Panc1 (cell line): Measurements from ENCODE around the gene PTCD2. TPM values are rescaled to one million over a fixed set of nuclear protein-coding genes. Genes with fewer than 3 reads are reported as not detected.

ENCODE experiments used
- ATAC-seq: fragments of 200-7000 bp; cut with Tn5 transposase; 2 replicates; pipeline ENCODE4 v1.9.1; 2020; ENCODE audit warnings: mild to moderate bottlenecking, moderate library complexity
- BruUV-seq: library from RNA; stranded (reverse); fragments of 400-500 nt; replicated peaks from 2 replicates; lab custom pipeline; 2021; lab: Mats Ljungman, UMichigan
- CTCF ChIA-PET: fragments of 300-600 bp; sonication (Branson Sonifier 250); formaldehyde crosslinking; loops from one replicate; lab custom pipeline; 2022; ENCODE audit warnings: antibody characterized with exemption; lab: Charles Lee
- POLR2A ChIA-PET: fragments of 300-600 bp; sonication (Branson Sonifier 250); formaldehyde crosslinking; loops from one replicate; lab custom pipeline; 2022; ENCODE audit warnings: antibody characterized with exemption; lab: Charles Lee
- DNase-seq: peaks from one replicate; pipeline ENCODE4 v3.0.0-alpha.2; 2010; ENCODE audit warnings: low read depth, low spot score
- H3K27ac ChIP-seq: 2 replicates; pipeline ENCODE4 v1.5.1; 2011; ENCODE audit warnings: mild to moderate bottlenecking, low read length, inconsistent platforms
- H3K27me3 ChIP-seq: fragments of 200-500 bp; sonication (Bioruptor generic); 2 replicates; pipeline ENCODE4 v1.6.0; 2014; ENCODE audit warnings: low read length, inconsistent platforms; ENCODE audit not compliant: control insufficient read depth, insufficient read depth
- H3K36me3 ChIP-seq: fragments of 200-500 bp; sonication (Bioruptor generic); 2 replicates; pipeline ENCODE4 v1.5.1; 2014; ENCODE audit warnings: inconsistent platforms, mild to moderate bottlenecking, low read length, moderate library complexity; ENCODE audit not compliant: control insufficient read depth, insufficient read depth
- H3K4me1 ChIP-seq: 2 replicates; pipeline ENCODE4 v1.5.1; 2011; ENCODE audit warnings: inconsistent platforms, mild to moderate bottlenecking, low read length, moderate library complexity; ENCODE audit not compliant: control insufficient read depth, insufficient read depth
- H3K4me3 ChIP-seq, 2 experiments: 2 replicates each; pipeline ENCODE4 v1.5.1; 2011 to 2012; ENCODE audit warnings: low read depth in 2 of 2, low read length in 2 of 2, mild to moderate bottlenecking in 2 of 2, inconsistent platforms in 1 of 2, moderate library complexity in 1 of 2
- H3K9me3 ChIP-seq: fragments of 200-500 bp; sonication (Bioruptor generic); 2 replicates; pipeline ENCODE4 v1.5.1; 2014; ENCODE audit warnings: low read depth, mild to moderate bottlenecking, inconsistent platforms, low read length, moderate library complexity; ENCODE audit not compliant: control insufficient read depth, insufficient read depth
- CTCF ChIP-seq: fragments of 450-650 bp; IDR thresholded peaks from 2 replicates; pipeline ENCODE4 v1.5.1; 2017; ENCODE audit warnings: mild to moderate bottlenecking
- POLR2AphosphoS5 ChIP-seq: IDR thresholded peaks from 2 replicates; pipeline ENCODE4 v1.6.1; 2012; ENCODE audit warnings: mild to moderate bottlenecking, low read depth, low read length, moderate library complexity
- REST ChIP-seq, 2 experiments: IDR thresholded peaks; 2 replicates each; pipeline ENCODE4 v1.6.1; 2011 to 2012; ENCODE audit warnings: low read depth in 2 of 2, control low read depth in 1 of 2, low read length in 1 of 2, mild to moderate bottlenecking in 1 of 2, moderate library complexity in 1 of 2; ENCODE audit not compliant: insufficient read depth in 1 of 2
- SIN3A ChIP-seq: IDR thresholded peaks from 2 replicates; pipeline ENCODE4 v1.6.1; 2012; ENCODE audit warnings: low read depth, mild to moderate bottlenecking, low read length, moderate library complexity, borderline replicate concordance; ENCODE audit not compliant: insufficient read depth
- TCF7L2 ChIP-seq: IDR thresholded peaks from 2 replicates; pipeline ENCODE4 v1.6.1; 2011; ENCODE audit warnings: mild to moderate bottlenecking, low read depth, low read length, inconsistent platforms
- in situ Hi-C: cut with HindIII; loops from 2 replicates; pipeline ENCODE4 v1.10.0; 2016; ENCODE audit warnings: low sequenced_read_pairs, low pct_unique_long_range_greater_than_20kb
- intact Hi-C: fragments of 100-400 bp; cut with micrococcal nuclease; formaldehyde crosslinking; loops from one replicate; pipeline ENCODE4 v1.10.0; 2022; ENCODE audit not compliant: unreplicated experiment
- total RNA-seq: library from RNA; stranded (reverse); gene quantifications from one replicate; pipeline ENCODE4 v1.2.1, GENCODE V29; 2021; ENCODE audit not compliant: unreplicated experiment

Gene PTCD2
- total RNA-seq, 1 experiment from 2014 or later: 13.0 TPM

- BruUV-seq: no TSS peak
- ATAC-seq: no peak
- DNase-seq: peak; percentile 41
- Histone ChIP-seq H3K27ac (no peak overlapping the region), H3K4me1 (0 out of 2 replicates have a peak, but pooled peaks cover 2% of the 10 kb centered on the region), H3K27me3 (no peaks in the 10 kb centered on the region), H3K36me3 (no peaks in the 10 kb centered on the region), H3K9me3 (no peaks in the 10 kb centered on the region), H3K4me3 (no peak overlapping the region)
- no peak for TF ChIP-seq TCF7L2
- TF ChIP-seq CTCF: no peak
- TF ChIP-seq SIN3A: no peak
- no peak for TF ChIP-seq REST (IDR thresholded peaks at IDR 0.05; ENCODE audit: insufficient read depth in 1 of 2, low read depth in 2 of 2, low read length in 1 of 2)
- no peak for TF ChIP-seq POLR2AphosphoS5
- ChIA-PET CTCF (no interaction called here), POLR2A (no interaction called here)
- intact Hi-C loops: no loop called here
- in situ Hi-C loops: no loop called here
Observed at GRCh38 chr5:72387985-72388384, 67.8 kb downstream of the PTCD2 start.

- Histone ChIP-seq H3K4me3 (no peak overlapping the region), H3K27me3 (no peaks in the 10 kb centered on the region), H3K9me3 (no peaks in the 10 kb centered on the region), H3K27ac (no peak overlapping the region), H3K36me3 (no peaks in the 10 kb centered on the region), H3K4me1 (0 out of 2 replicates have a peak, but pooled peaks cover 2% of the 10 kb centered on the region)
- in situ Hi-C loops (no loop called here), intact Hi-C loops (no loop called here)
- BruUV-seq: no TSS peak
- no peak for DNase-seq
- ATAC-seq: no peak
- no peak for TF ChIP-seq SIN3A
- no peak for TF ChIP-seq REST (IDR thresholded peaks at IDR 0.05; ENCODE audit: insufficient read depth in 1 of 2, low read depth in 2 of 2, low read length in 1 of 2)
- TF ChIP-seq TCF7L2: no peak
- no peak for TF ChIP-seq POLR2AphosphoS5
- TF ChIP-seq CTCF: no peak
- ChIA-PET POLR2A (no interaction called here), CTCF (no interaction called here)
Observed at GRCh38 chr5:72388646-72389045, 68.5 kb downstream of the PTCD2 start.
